ENCODE results near the gene CALD1.
A peak's percentile ranks its signal among the peaks of the same experiment; 100 is the strongest.

CALD1 gene

DNA sequence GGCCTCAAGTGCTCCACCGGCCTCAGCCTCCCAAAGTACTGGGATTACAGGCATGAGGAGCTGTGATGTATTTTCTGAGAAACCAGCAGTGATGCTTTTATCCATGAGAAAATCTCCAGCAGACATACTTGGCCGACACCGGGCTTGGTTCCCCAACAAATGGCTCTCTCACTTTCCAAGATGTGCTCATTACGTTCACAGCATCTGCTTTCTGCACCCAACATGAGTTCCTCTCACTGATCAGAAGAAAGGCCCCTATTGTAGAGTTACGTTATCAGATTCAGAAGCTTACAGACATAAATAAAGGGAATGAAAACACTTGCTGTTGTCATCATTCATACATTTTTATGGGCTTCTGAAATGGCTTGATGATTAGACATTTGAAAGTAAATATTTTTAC lies 95.0 kb downstream of the CALD1 start:
- TF ChIP-seq, protein P1, sequence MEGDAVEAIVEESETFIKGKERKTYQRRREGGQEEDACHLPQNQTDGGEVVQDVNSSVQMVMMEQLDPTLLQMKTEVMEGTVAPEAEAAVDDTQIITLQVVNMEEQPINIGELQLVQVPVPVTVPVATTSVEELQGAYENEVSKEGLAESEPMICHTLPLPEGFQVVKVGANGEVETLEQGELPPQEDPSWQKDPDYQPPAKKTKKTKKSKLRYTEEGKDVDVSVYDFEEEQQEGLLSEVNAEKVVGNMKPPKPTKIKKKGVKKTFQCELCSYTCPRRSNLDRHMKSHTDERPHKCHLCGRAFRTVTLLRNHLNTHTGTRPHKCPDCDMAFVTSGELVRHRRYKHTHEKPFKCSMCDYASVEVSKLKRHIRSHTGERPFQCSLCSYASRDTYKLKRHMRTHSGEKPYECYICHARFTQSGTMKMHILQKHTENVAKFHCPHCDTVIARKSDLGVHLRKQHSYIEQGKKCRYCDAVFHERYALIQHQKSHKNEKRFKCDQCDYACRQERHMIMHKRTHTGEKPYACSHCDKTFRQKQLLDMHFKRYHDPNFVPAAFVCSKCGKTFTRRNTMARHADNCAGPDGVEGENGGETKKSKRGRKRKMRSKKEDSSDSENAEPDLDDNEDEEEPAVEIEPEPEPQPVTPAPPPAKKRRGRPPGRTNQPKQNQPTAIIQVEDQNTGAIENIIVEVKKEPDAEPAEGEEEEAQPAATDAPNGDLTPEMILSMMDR (IDR thresholded peaks at IDR 0.05; ENCODE audit: low read depth, low read length, missing control alignments) = no peak
- in situ Hi-C loops (cut with HindIII; ENCODE audit: low sequenced_read_pairs) = no loop called here
- no peak overlapping the region for H3K4me3 ChIP-seq (ENCODE audit: low read depth, low read length)
- DNase-seq (ENCODE audit: low read depth) = no peak

GRCh38 chr7:134875867-134876266 lies 96.4 kb downstream of the CALD1 start:
- TF ChIP-seq, protein P1 (IDR thresholded peaks at IDR 0.05; ENCODE audit: low read depth, low read length, missing control alignments) = no peak
- in situ Hi-C loops (cut with HindIII; ENCODE audit: low sequenced_read_pairs) = loop anchor here (5.0 kb wide), 1 partner anchor 39 kb away; no protein-coding TSS in a partner anchor
- H3K4me3 ChIP-seq (ENCODE audit: low read depth, low read length) = no peak overlapping the region
- no peak for DNase-seq (ENCODE audit: low read depth)

GRCh38 chr7:134878746-134879357 lies 99.4 kb downstream of the CALD1 start:
- TF ChIP-seq, protein P1 (IDR thresholded peaks at IDR 0.05; ENCODE audit: low read depth, low read length, missing control alignments) = no peak
- in situ Hi-C loops (cut with HindIII; ENCODE audit: low sequenced_read_pairs) = loop anchor here (5.0 kb wide), 1 partner anchor 42 kb away; no protein-coding TSS in a partner anchor

GRCh38 chr7:134879815-134880475 lies 100.5 kb downstream of the CALD1 start:
- in situ Hi-C loops (cut with HindIII; ENCODE audit: low sequenced_read_pairs) = loop anchor here (5.0 kb wide), 1 partner anchor 43 kb away; no protein-coding TSS in a partner anchor

More at GRCh38 chr7:134878746-134879357, 99.4 kb downstream of the CALD1 start:
- no peak overlapping the region for H3K4me3 ChIP-seq (ENCODE audit: low read depth, low read length)
- DNase-seq (ENCODE audit: low read depth) = no peak

DNA sequence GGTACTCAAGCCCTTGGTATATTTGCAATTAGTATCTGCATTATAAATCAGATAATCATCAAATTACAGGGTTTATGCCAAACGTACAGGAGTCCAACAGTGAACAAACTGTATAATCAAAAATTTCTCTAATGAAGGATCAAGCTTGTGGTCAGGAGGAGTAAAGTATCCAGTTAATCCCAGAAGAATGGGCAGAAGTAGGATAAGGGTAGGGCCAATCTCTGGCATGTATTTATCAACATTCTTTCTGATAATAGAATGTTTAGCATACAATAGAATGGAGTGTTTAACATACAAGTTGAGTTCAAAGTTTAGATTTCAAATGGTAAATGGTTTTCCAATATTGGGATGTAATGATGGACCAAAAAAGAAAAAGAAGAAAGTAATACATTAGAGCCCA lies 103.0 kb downstream of the CALD1 start:
- H3K4me3 ChIP-seq (ENCODE audit: low read depth, low read length) = no peak overlapping the region
- no peak for DNase-seq (ENCODE audit: low read depth)
- TF ChIP-seq, protein P1 (IDR thresholded peaks at IDR 0.05; ENCODE audit: low read depth, low read length, missing control alignments) = no peak
- in situ Hi-C loops (cut with HindIII; ENCODE audit: low sequenced_read_pairs) = no loop called here

More at GRCh38 chr7:134879815-134880475, 100.5 kb downstream of the CALD1 start:
- no peak overlapping the region for H3K4me3 ChIP-seq (ENCODE audit: low read depth, low read length)
- TF ChIP-seq, protein P1 (IDR thresholded peaks at IDR 0.05; ENCODE audit: low read depth, low read length, missing control alignments) = no peak
- no peak for DNase-seq (ENCODE audit: low read depth)

- TF ChIP-seq, protein P1 (IDR thresholded peaks at IDR 0.05; ENCODE audit: low read depth, low read length, missing control alignments) = no peak
- DNase-seq (ENCODE audit: low read depth) = peak; percentile 62
- in situ Hi-C loops (cut with HindIII; ENCODE audit: low sequenced_read_pairs) = no loop called here
- H3K4me3 ChIP-seq (ENCODE audit: low read depth, low read length) = no peak overlapping the region
Observed at GRCh38 chr7:134885967-134886352, 106.5 kb downstream of the CALD1 start.

Measured in astrocyte of the cerebellum (primary cell).